HG02884 (cell line): Measurements from ENCODE around the gene C2orf81.
"Not testable (repeated sequence)": the region's sequence is repeated elsewhere in the genome, so short reads cannot be mapped to it uniquely, and the experiment has no call there.

Source experiments
- ATAC-seq: cut with Tn5 transposase; IDR thresholded peaks from one replicate; pipeline ENCODE4 v1.9.1; 2021; ENCODE audit warnings: mild to moderate bottlenecking, moderate library complexity; ENCODE audit not compliant: unreplicated experiment

Gene C2orf81

GRCh38 chr2:74444498-74445318 is 23.3 kb upstream of the C2orf81 start:
- no peak for ATAC-seq

- not testable (repeated sequence) for ATAC-seq
Observed at GRCh38 chr2:74442483-74443297, 21.3 kb upstream of the C2orf81 start.

- no peak for ATAC-seq
Observed at GRCh38 chr2:74441690-74442482, 20.5 kb upstream of the C2orf81 start, which contains the start of gene RTKN. Gene RTKN, minus strand, starts transcription at chr2:74441937. Its CDS starts 121 bp downstream, at chr2:74441816.

GRCh38 chr2:74441170-74441689 is 19.8 kb upstream of the C2orf81 start:
- ATAC-seq = no peak

GRCh38 chr2:74440378-74441169 is 19.2 kb upstream of the C2orf81 start:
- peak; percentile 75 for ATAC-seq

- no peak for ATAC-seq
Observed at GRCh38 chr2:74439803-74440377, 18.5 kb upstream of the C2orf81 start.

DNA sequence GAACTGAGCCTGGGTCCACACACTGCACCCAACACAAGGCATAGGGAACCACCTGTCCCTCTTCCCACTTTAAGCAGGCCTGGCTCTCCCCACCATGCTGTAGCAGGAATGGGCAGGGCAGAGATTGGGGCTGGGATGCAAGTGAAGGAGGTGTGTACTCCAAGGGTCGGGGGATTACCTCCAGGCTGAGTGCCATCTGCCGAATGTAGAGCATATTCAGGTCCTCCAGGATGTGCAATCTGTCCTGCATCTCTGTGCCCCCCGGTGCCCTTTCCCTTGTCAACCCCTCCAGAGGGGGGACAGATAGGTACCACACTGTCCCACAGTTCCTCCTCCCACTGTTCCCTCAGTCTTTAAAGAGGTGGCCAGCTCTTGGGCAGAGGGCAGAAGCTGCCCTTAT is 18.0 kb upstream of the C2orf81 start:
- no peak for ATAC-seq

DNA sequence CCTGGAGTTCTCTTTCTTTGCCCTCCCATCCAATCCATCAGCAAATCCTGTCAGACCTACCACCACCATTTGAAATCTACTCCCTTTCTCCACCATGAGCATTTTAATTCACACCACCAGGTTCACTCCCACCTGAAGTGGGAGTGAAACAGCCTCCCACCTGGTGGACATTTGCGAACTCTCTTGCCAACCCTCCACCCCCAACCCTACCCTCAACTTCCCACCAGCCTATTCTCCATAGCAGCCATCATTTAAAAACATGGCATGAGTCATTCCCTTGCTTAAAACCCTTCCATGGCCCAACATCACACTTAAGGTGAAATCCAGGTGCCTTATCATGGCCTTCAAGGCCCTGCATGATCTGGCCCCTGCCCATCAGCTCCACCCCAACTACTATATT is 16.8 kb upstream of the C2orf81 start:
- no peak for ATAC-seq

GRCh38 chr2:74436848-74437695 is 15.7 kb upstream of the C2orf81 start:
- ATAC-seq = no peak

- ATAC-seq = no peak
Observed at GRCh38 chr2:74436111-74436805, 14.8 kb upstream of the C2orf81 start.

DNA sequence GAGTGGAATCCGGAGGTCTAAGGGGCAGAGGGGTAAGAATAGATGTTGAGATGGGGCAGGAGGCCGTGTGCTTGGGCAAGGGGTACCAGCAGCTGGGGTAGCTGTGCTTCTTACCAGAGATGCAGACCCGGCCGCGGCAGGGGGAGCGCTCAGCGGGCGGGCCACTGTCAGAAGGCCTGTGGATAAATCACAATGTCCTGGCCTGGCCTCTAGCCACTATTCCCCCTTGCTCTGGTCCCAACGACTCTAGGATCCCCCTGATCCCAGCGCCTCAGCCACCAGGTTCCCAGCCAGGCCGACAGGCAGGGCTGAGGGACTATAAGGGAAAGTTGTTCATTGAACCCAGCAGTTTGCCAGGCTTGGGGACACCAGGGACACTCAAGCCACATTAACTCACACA is 9.1 kb upstream of the C2orf81 start:
- no peak for ATAC-seq

GRCh38 chr2:74429487-74430451 is 8.3 kb upstream of the C2orf81 start:
- ATAC-seq = no peak

DNA sequence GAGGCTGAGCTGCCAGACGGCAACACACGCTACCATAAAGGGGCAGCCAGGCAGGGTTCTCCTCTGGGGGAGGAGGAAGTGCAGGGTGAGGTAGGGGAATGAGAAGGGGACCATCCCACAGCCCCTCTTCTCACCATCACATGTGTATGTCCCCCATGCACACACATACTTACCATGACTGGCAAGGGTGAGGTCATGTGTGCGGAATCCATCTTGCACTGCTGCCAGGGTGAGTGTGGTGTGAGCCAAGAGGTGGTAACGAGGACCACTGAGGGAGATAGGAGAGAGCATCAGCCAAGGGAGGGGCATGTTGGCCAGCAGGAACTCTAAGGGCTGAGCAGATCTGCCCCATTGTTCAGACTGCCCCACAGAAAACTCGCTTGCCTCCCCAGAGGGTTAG is 7.3 kb upstream of the C2orf81 start:
- ATAC-seq = no peak

DNA sequence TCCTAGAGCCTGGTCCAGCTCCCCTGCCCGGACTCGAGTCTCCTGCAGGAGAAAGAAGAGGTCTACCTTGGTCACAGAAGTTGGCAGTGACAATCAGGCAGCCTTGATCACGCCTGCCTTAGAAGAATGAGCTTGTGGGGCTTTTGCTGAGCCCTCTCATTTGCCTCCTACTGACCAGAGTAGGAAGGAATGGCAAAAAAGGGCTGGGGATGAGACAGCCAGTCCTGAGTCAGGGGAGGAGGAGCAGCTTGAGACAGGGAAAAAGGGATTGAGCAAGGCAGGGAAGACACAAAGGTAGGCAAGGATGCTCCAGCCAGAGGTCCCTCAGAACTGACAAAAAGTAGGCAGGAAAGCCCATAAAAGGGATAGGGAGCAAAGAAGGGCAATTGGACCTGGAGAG is 6.1 kb upstream of the C2orf81 start:
- no peak for ATAC-seq

- ATAC-seq = no peak
Observed at GRCh38 chr2:74426181-74426758, 4.9 kb upstream of the C2orf81 start.

DNA sequence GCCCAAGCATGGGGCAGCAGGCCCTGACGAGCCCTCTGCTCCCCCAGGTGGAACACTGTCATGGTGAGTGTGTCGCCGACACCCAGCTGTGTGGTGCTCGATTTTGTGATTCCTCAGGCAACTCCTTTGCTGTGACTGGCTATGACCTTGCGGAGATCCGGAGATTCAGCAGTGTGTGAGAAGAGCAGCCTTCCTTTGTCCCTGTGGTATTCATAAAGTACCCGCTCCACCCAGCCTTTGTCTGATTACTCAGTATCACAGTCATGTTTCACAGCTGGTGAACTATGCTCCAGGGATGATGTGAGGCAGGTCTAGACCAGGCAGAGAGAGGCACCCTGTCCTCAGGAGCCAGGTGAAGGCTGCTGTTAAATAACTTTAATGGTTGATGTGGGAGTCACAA is 4.1 kb upstream of the C2orf81 start:
- ATAC-seq = no peak

- no peak for ATAC-seq
Observed at GRCh38 chr2:74424995-74425406, 3.6 kb upstream of the C2orf81 start.
